T-helper 17 cell (primary cell): ENCODE measurements around the gene PRKCD. TPM values are rescaled to one million over a fixed set of nuclear protein-coding genes. Genes with fewer than 3 reads are reported as not detected.

ENCODE experiments used
- ATAC-seq: fragments of 150-1000 bp; cut with Tn5 transposase; 2 replicates; pipeline ENCODE4 v1.10.0; 2021; ENCODE audit warnings: mild to moderate bottlenecking, moderate library complexity
- DNase-seq, 3 donors: peaks; one replicate each; pipeline versions ENCODE4 v3.0.0 to v3.0.0-alpha.2; 2020 to 2021
- H3K9me3 ChIP-seq: one replicate; pipeline ENCODE4 v1.7.0; 2013; ENCODE audit warnings: low read length, mild to moderate bottlenecking; ENCODE audit not compliant: control insufficient read depth, poor library complexity, severe bottlenecking
- H3K27ac Mint-ChIP-seq: one replicate; pipeline ENCODE4 v1.8.0; 2022; ENCODE audit warnings: mild to moderate bottlenecking, moderate library complexity, mixed read lengths
- H3K27me3 Mint-ChIP-seq: one replicate; pipeline ENCODE4 v1.8.0; 2022; ENCODE audit warnings: mixed read lengths
- H3K36me3 Mint-ChIP-seq: one replicate; pipeline ENCODE4 v1.8.0; 2022; ENCODE audit warnings: low read depth, mixed read lengths
- H3K4me1 Mint-ChIP-seq: one replicate; pipeline ENCODE4 v1.8.0; 2022; ENCODE audit warnings: mild to moderate bottlenecking, mixed read lengths
- H3K4me3 Mint-ChIP-seq: one replicate; pipeline ENCODE4 v1.8.0; 2022; ENCODE audit warnings: mild to moderate bottlenecking, moderate library complexity, mixed read lengths
- total RNA-seq, 4 donors: library from RNA in 2 of 4; stranded (reverse) in 2 of 4; gene quantifications; one replicate each; pipeline ENCODE4 v1.2.3 and lab custom pipeline; 2022 to 2026

PRKCD gene
- total RNA-seq, 2 donors from 2014 or later = 27.3 to 35.0 TPM

DNA sequence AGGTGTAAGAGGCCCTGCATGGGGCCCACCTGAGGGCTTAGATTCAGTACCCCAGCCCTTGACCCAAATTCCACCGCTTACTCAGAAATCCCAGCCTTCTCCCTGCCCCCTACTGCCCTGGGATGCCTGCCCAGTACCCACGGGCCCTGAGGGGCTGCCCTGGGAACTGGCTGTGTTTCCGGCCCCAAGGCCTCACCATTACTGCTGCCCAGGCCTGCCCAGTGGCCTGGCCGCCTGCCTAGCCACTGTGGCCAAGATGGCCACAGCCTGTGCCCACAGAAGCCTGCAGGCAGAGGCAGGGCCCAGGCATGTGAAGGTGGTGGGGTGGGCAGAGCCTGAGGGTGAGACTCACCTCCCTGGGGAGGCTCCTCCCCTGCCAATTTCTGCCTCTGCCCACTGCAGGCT lies 6.1 kb upstream of the PRKCD start:
- Mint-ChIP-seq H3K4me3 (no peak overlapping the region), H3K4me1 (peaks cover 7% of the 10 kb centered on the region), H3K27ac (no peak overlapping the region), H3K27me3 (peaks cover 29% of the 10 kb centered on the region), H3K36me3 (peaks cover 5% of the 10 kb centered on the region)
- DNase-seq (no peak), ATAC-seq (no peak)
- no peaks in the 10 kb centered on the region for H3K9me3 ChIP-seq

GRCh38 chr3:53155760-53156159 lies 5.2 kb upstream of the PRKCD start:
- Mint-ChIP-seq H3K4me3 (no peak overlapping the region), H3K36me3 (peaks cover 5% of the 10 kb centered on the region), H3K27me3 (peaks cover 27% of the 10 kb centered on the region), H3K4me1 (peaks cover 14% of the 10 kb centered on the region), H3K27ac (no peak overlapping the region)
- ATAC-seq (no peak), DNase-seq (no peak)
- H3K9me3 ChIP-seq = no peaks in the 10 kb centered on the region

GRCh38 chr3:53156368-53156834 lies 4.6 kb upstream of the PRKCD start:
- ATAC-seq (no peak), DNase-seq (no peak)
- H3K27me3 Mint-ChIP-seq = peaks cover 27% of the 10 kb centered on the region
- no peaks in the 10 kb centered on the region for H3K9me3 ChIP-seq
- no peak overlapping the region for H3K4me3 Mint-ChIP-seq
- peaks cover 14% of the 10 kb centered on the region for H3K4me1 Mint-ChIP-seq
- no peak overlapping the region for H3K27ac Mint-ChIP-seq
- H3K36me3 Mint-ChIP-seq = peaks cover 5% of the 10 kb centered on the region

- Mint-ChIP-seq H3K27ac (no peak overlapping the region), H3K4me1 (peaks cover 25% of the 10 kb centered on the region), H3K36me3 (peaks cover 5% of the 10 kb centered on the region), H3K27me3 (peaks cover 18% of the 10 kb centered on the region), H3K4me3 (no peak overlapping the region)
- ATAC-seq (no peak), DNase-seq (no peak)
- H3K9me3 ChIP-seq = no peaks in the 10 kb centered on the region
Observed at GRCh38 chr3:53157974-53158580, 2.9 kb upstream of the PRKCD start.

DNA sequence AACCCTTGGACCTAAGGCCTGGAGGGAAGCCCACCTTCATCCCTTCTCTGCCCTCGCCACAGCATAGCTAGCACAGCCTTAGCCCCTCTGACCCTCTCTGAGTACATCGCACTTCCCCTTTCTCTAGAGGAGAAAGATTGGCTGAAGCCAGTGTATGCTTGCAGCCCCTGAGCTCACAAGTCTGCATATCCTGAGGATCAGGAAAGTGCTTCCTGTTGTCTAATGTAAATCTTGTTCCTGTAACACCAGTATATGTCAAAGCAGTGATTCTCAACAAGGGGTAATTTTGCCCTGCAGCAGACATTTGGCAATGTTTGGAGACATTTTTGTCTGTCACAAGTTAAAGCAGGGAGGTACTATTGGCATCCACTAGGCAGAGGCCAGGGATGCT lies 2.2 kb upstream of the PRKCD start:
- H3K9me3 ChIP-seq = no peaks in the 10 kb centered on the region
- DNase-seq = no peak
- H3K27me3 Mint-ChIP-seq = peaks cover 11% of the 10 kb centered on the region
- ATAC-seq = no peak
- peaks cover 24% of the 10 kb centered on the region for H3K4me1 Mint-ChIP-seq
- no peak overlapping the region for H3K4me3 Mint-ChIP-seq
- no peaks in the 10 kb centered on the region for H3K36me3 Mint-ChIP-seq
- no peak overlapping the region for H3K27ac Mint-ChIP-seq

- H3K27me3 Mint-ChIP-seq = peaks cover 9% of the 10 kb centered on the region
- ATAC-seq (no peak), DNase-seq (no peak)
- peak overlapping the region; percentile 93 for H3K4me3 Mint-ChIP-seq
- H3K4me1 Mint-ChIP-seq = peaks cover 24% of the 10 kb centered on the region
- no peaks in the 10 kb centered on the region for H3K36me3 Mint-ChIP-seq
- H3K9me3 ChIP-seq = no peaks in the 10 kb centered on the region
- H3K27ac Mint-ChIP-seq = peak overlapping the region; percentile 86
Observed at GRCh38 chr3:53159156-53160060, 1.6 kb upstream of the PRKCD start.

- peak overlapping the region; percentile 86 for H3K27ac Mint-ChIP-seq
- peaks cover 24% of the 10 kb centered on the region for H3K4me1 Mint-ChIP-seq
- H3K27me3 Mint-ChIP-seq = peaks cover 6% of the 10 kb centered on the region
- no peaks in the 10 kb centered on the region for H3K9me3 ChIP-seq
- DNase-seq (no peak), ATAC-seq (no peak)
- no peaks in the 10 kb centered on the region for H3K36me3 Mint-ChIP-seq
- peak overlapping the region; percentile 93 for H3K4me3 Mint-ChIP-seq
Observed at GRCh38 chr3:53160061-53160659, 849 bp upstream of the PRKCD start.

DNA sequence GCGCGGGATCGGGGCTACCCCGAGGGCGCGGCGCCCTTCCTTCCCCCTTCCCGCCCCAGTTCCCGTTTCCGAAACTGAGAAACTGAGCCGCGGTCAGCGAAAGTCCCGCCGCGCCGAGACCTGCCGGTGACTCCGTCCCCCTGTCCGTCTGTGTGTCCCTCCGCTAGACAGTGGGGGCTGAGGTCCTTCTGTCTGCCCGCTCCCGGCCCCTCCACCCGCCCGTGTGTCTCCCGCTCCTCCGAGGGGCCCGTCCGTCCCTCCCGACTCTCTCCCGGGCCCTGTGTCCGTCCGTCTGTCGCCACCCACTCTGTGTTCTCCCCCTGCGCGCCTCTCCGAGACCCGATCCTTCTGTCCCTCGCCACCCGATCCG lies 426 bp downstream of the PRKCD start:
- H3K36me3 Mint-ChIP-seq = no peaks in the 10 kb centered on the region
- ATAC-seq = no peak
- DNase-seq = no peak

GRCh38 chr3:53161820-53162671 lies 1.0 kb downstream of the PRKCD start:
- no peaks in the 10 kb centered on the region for H3K27me3 Mint-ChIP-seq
- H3K4me3 Mint-ChIP-seq = peak overlapping the region; percentile 96
- no peaks in the 10 kb centered on the region for H3K9me3 ChIP-seq
- H3K27ac Mint-ChIP-seq = peak overlapping the region; percentile 96
- H3K4me1 Mint-ChIP-seq = peaks cover 30% of the 10 kb centered on the region
- H3K36me3 Mint-ChIP-seq = no peaks in the 10 kb centered on the region
- DNase-seq (peak in 2 of 3 donors; percentile 32 to 37), ATAC-seq (peak; percentile 33)

More for the DNA sequence above, 426 bp downstream of the PRKCD start:
- no peaks in the 10 kb centered on the region for H3K27me3 Mint-ChIP-seq
- H3K4me3 Mint-ChIP-seq = peak overlapping the region; percentile 96
- H3K4me1 Mint-ChIP-seq = peaks cover 27% of the 10 kb centered on the region
- no peaks in the 10 kb centered on the region for H3K9me3 ChIP-seq
- H3K27ac Mint-ChIP-seq = peak overlapping the region; percentile 96

DNA sequence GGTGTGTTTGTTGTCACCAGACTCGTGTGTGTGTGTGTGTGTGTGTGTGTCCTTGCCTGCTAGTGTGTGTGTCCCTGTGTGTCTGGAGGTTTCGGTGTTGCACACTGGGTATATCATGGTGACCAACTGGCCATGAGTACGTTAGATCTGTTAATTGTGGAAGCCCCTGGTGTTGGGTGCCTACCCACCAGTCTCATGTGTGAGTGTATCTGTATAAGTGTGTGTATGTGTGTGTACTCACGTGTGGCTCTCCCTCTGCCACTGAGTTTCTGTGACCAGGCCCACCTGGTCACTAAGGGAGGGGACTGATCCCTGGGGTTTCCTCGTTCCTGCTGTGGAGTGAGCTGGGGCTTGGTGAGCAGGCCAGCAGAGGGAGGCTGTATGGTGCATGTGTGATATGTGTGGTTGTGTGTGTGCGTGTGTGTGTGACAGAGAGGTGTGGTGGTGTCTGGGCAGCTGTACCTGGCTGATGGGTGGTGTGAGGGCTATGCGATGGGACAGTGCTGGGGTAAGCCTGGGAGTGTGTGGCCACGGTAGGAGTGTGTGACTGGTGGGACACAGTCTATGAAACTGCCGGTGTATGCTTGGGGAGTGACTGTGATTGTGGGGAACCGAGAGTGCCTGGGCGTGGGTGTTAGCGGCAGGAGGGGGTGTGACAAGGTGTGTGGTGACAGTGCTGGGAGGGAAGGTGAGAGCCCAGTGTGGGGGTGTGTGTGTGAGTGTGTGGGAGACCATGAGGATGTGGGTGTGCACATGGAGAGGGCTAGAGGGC lies 1.8 kb downstream of the PRKCD start:
- H3K27ac Mint-ChIP-seq = peak overlapping the region; percentile 96
- ATAC-seq = peak; percentile 43
- no peak for DNase-seq
- no peaks in the 10 kb centered on the region for H3K27me3 Mint-ChIP-seq
- H3K36me3 Mint-ChIP-seq = no peaks in the 10 kb centered on the region
- H3K9me3 ChIP-seq = no peaks in the 10 kb centered on the region
- H3K4me3 Mint-ChIP-seq = peak overlapping the region; percentile 96
- peaks cover 33% of the 10 kb centered on the region for H3K4me1 Mint-ChIP-seq

DNA sequence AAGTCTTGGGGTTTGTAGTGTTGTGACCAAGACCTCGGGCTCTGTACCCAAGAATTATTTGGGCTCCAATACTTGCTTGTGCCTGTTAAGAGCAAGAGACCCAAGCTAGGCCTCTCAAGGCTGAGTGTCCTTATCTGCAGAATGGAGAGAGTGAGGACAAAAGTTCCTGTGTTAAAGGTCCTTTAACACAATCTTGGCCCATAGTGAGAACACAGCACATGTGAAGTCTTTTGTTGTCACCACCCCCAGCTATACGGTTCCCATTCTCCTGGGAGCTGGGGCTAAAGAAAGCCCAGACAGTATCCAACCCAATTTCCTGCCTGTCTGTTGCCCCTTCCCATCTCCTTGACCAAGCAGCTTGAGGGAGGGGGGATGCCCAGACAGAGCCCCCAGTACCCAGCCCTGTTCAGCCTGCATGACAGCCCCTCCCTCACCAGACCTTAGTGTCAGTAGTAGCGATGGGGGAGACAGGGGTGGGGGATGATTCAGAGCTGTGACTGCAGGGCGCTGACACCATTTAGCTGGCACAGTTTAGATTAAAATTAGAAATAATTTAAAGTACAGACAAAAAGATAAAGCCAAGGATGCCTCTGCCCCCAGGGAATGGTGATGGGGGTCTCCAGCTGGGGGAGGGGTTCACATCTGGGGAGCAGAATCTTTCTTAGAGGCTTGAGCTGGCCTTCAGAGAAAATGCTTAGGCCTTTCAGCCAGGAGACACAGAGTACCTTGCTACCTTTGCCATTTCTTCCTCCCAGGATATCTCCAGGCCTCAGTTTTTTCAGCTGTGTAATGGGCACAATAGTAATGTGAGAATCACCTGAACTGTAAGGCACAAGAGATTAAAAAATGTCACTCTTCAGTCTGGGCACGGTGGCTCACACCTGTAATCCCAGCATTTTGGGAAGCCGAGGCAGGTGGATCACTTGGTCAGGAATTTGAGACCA lies 2.7 kb downstream of the PRKCD start:
- Mint-ChIP-seq H3K4me3 (peak overlapping the region; percentile 96), H3K36me3 (peaks cover 2% of the 10 kb centered on the region), H3K4me1 (peaks cover 40% of the 10 kb centered on the region), H3K27me3 (no peaks in the 10 kb centered on the region), H3K27ac (peak overlapping the region; percentile 96)
- ATAC-seq (no peak), DNase-seq (no peak)
- no peaks in the 10 kb centered on the region for H3K9me3 ChIP-seq
